DOHH2 (cell line): ENCODE data around the gene SERPINB13.

Experiments
- H3F3A ChIP-seq: fragments of 200-600 bp; sonication (generic), shearing (Covaris generic); 2 replicates; pipeline ENCODE4 v1.6.0; 2016; ENCODE audit warnings: antibody characterized with exemption, mild to moderate bottlenecking; ENCODE audit not compliant: control insufficient read depth, insufficient read depth
- H3K27ac ChIP-seq: fragments of 200-600 bp; sonication (generic); 2 replicates; pipeline ENCODE4 v1.5.1; 2014; ENCODE audit warnings: low read depth, mild to moderate bottlenecking, low read length, moderate library complexity
- H3K27me3 ChIP-seq: fragments of 200-600 bp; sonication (generic); 2 replicates; pipeline ENCODE4 v1.6.1; 2014; ENCODE audit warnings: mild to moderate bottlenecking, low read length, mixed read lengths; ENCODE audit not compliant: control insufficient read depth
- H3K36me3 ChIP-seq: fragments of 200-600 bp; sonication (generic); 2 replicates; pipeline ENCODE4 v1.6.1; 2014; ENCODE audit warnings: mild to moderate bottlenecking, low read length, moderate library complexity, mixed read lengths; ENCODE audit not compliant: control insufficient read depth
- H3K4me1 ChIP-seq: fragments of 200-600 bp; sonication (generic); 2 replicates; pipeline ENCODE4 v1.6.1; 2014; ENCODE audit warnings: mild to moderate bottlenecking, low read length, mixed read lengths; ENCODE audit not compliant: control insufficient read depth
- H3K4me2 ChIP-seq: fragments of 200-600 bp; sonication (generic); 2 replicates; pipeline ENCODE4 v1.6.0; 2014; ENCODE audit warnings: mild to moderate bottlenecking, low read length, moderate library complexity
- H3K4me3 ChIP-seq: fragments of 200-600 bp; sonication (generic); 2 replicates; pipeline ENCODE4 v1.5.1; 2014; ENCODE audit warnings: mild to moderate bottlenecking, low read length, mixed read lengths
- H3K79me2 ChIP-seq: fragments of 200-600 bp; sonication (generic); 2 replicates; pipeline ENCODE4 v1.6.1; 2014; ENCODE audit warnings: mild to moderate bottlenecking, low read length, mixed read lengths; ENCODE audit not compliant: control insufficient read depth
- H3K9me2 ChIP-seq: fragments of 200-600 bp; sonication (generic); replicated peaks from 2 replicates; pipeline ENCODE4 v1.6.1; 2014; ENCODE audit warnings: mild to moderate bottlenecking, low read length, mixed read lengths; ENCODE audit not compliant: control insufficient read depth
- H3K9me3 ChIP-seq: fragments of 200-600 bp; sonication (generic); 2 replicates; pipeline ENCODE4 v1.6.1; 2014; ENCODE audit warnings: antibody characterized with exemption, low read length, mixed read lengths; ENCODE audit not compliant: control insufficient read depth, insufficient read depth
- H4K20me1 ChIP-seq: fragments of 200-600 bp; sonication (generic); 2 replicates; pipeline ENCODE4 v1.6.0; 2014; ENCODE audit warnings: low read depth, mild to moderate bottlenecking, antibody characterized with exemption, low read length, moderate library complexity; ENCODE audit not compliant: control insufficient read depth, insufficient read depth
- EZH2phosphoT487 ChIP-seq: fragments of 200-600 bp; sonication (generic); IDR thresholded peaks from 2 replicates; pipeline ENCODE4 v1.6.1; 2017; ENCODE audit warnings: borderline replicate concordance, mild to moderate bottlenecking, antibody characterized with exemption, low read length, moderate library complexity, mixed read lengths
- TF ChIP-seq, protein P1 (sequence below): fragments of 200-600 bp; sonication (generic); IDR thresholded peaks from one replicate; pipeline ENCODE4 v1.5.1; 2014; ENCODE audit warnings: antibody characterized with exemption, mild to moderate bottlenecking, low read depth, low read length; ENCODE audit not compliant: poor library complexity, severe bottlenecking

The SERPINB13 gene

DNA sequence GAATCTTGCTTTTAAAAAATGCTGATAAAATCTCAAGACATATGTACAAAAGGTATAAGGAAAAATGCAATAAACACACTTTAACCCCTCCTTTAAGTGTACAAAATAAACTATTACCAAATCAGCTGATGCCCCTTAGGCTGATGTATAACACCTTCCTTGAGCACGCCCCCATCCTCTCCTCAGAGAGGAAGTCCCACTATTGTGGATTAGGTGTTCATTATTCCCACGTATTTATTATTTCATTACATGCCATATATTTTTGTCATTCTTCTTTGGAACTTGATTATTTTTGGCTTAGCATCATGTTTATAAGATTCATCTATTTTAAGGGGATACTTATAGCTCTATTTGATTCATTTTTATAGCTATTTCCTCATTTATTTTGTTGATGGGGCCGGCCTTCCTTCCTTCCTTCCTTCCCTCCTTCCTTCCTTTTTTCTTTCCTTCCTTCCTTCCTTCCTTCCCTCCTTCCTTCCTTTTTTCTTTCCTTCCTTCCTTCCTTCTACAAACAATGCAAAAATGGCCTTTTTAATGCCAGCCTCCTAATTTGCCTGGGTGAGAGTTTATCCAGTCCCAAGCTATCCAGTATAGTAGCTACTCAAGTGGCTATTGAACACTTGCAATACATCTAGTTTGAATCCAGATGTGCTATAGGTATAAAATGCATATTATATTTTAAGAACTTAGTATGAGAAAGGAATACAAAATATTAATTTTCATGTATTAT lies 4.0 kb downstream of the SERPINB13 start:
- Histone ChIP-seq H3K27ac (no peak overlapping the region), H3K4me3 (no peak overlapping the region), H3K27me3 (no peaks in the 10 kb centered on the region), H4K20me1 (no peaks in the 10 kb centered on the region), H3K4me1 (no peaks in the 10 kb centered on the region), H3K9me3 (no peaks in the 10 kb centered on the region), H3K36me3 (no peaks in the 10 kb centered on the region), H3F3A (no peaks in the 10 kb centered on the region), H3K79me2 (no peaks in the 10 kb centered on the region), H3K4me2 (no peak overlapping the region), H3K9me2 (no peaks in the 10 kb centered on the region)
- TF ChIP-seq EZH2phosphoT487 = no peak
- TF ChIP-seq, protein P1, sequence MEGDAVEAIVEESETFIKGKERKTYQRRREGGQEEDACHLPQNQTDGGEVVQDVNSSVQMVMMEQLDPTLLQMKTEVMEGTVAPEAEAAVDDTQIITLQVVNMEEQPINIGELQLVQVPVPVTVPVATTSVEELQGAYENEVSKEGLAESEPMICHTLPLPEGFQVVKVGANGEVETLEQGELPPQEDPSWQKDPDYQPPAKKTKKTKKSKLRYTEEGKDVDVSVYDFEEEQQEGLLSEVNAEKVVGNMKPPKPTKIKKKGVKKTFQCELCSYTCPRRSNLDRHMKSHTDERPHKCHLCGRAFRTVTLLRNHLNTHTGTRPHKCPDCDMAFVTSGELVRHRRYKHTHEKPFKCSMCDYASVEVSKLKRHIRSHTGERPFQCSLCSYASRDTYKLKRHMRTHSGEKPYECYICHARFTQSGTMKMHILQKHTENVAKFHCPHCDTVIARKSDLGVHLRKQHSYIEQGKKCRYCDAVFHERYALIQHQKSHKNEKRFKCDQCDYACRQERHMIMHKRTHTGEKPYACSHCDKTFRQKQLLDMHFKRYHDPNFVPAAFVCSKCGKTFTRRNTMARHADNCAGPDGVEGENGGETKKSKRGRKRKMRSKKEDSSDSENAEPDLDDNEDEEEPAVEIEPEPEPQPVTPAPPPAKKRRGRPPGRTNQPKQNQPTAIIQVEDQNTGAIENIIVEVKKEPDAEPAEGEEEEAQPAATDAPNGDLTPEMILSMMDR = no peak

DNA sequence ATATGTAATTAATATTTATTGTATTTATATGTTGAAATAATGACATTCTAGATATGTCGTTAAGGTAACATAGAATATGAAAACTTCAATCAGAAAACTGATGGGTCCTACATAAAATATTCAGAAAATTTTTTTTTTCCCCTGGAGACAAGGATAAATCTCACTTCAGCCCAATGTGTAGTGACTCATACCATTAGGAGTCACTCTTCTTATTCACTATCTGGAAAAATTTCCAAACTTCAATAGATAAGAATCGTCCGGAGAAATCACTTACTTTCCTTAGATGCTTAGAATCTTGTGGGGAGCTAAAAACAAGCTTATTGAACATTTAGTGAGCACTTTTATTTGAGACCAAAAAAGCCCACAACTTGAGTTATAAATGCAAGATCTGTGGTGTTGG lies 4.6 kb downstream of the SERPINB13 start:
- H3K4me3 ChIP-seq = no peak overlapping the region
- no peaks in the 10 kb centered on the region for H3K79me2 ChIP-seq
- no peaks in the 10 kb centered on the region for H3F3A ChIP-seq
- H4K20me1 ChIP-seq = no peaks in the 10 kb centered on the region
- no peaks in the 10 kb centered on the region for H3K36me3 ChIP-seq
- no peak overlapping the region for H3K27ac ChIP-seq
- H3K9me3 ChIP-seq = no peaks in the 10 kb centered on the region
- no peak overlapping the region for H3K4me2 ChIP-seq
- TF ChIP-seq, protein P1 = no peak
- TF ChIP-seq EZH2phosphoT487 = no peak
- H3K9me2 ChIP-seq = no peaks in the 10 kb centered on the region
- no peaks in the 10 kb centered on the region for H3K4me1 ChIP-seq
- no peaks in the 10 kb centered on the region for H3K27me3 ChIP-seq

DNA sequence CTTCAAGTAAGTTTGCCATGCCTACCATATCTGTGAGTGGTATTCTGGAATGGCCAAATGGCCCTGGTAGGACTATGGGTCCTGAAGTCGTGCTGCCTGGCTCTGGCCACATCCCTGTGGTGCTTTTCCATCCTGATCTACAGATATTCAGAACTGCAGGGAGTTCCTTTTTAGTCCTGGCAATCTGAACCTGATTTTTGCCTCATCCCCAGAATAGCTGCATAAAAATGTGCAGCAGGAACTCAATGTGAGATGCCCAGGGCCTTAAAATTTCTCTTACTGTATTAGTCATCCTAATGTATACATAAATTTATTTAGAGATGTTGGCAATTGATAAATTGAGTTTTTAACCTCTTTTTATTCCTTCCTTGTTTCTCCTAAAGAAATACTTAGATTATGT lies 5.3 kb downstream of the SERPINB13 start:
- Histone ChIP-seq H3K9me2 (no peaks in the 10 kb centered on the region), H3K79me2 (no peaks in the 10 kb centered on the region), H3K36me3 (no peaks in the 10 kb centered on the region), H3K27me3 (no peaks in the 10 kb centered on the region), H3F3A (no peaks in the 10 kb centered on the region), H3K4me1 (no peaks in the 10 kb centered on the region), H3K27ac (no peak overlapping the region), H3K4me3 (no peak overlapping the region), H3K9me3 (no peaks in the 10 kb centered on the region), H4K20me1 (no peaks in the 10 kb centered on the region), H3K4me2 (no peak overlapping the region)
- TF ChIP-seq, protein P1 = no peak
